Activated naive CD8-positive, alpha-beta T cell treated with anti-CD3 and anti-CD28 coated beads for 36 hours (primary cell): Measurements from ENCODE around the gene ZFP36. TPM values are rescaled to one million over a fixed set of nuclear protein-coding genes. Genes with fewer than 3 reads are reported as not detected.
A peak's percentile ranks its signal among the peaks of the same experiment; 100 is the strongest.
"Not testable (repeated sequence)": the region's sequence is repeated elsewhere in the genome, so short reads cannot be mapped to it uniquely, and the experiment has no call there.

Source experiments
- DNase-seq: peaks from one replicate; pipeline ENCODE4 v3.0.0; 2021
- H3K27ac Mint-ChIP-seq: one replicate; pipeline ENCODE4 v1.8.0; 2022; ENCODE audit warnings: mild to moderate bottlenecking, moderate library complexity, mixed read lengths
- H3K27me3 Mint-ChIP-seq: one replicate; pipeline ENCODE4 v1.8.0; 2022; ENCODE audit warnings: mild to moderate bottlenecking, mixed read lengths
- H3K36me3 Mint-ChIP-seq: one replicate; pipeline ENCODE4 v1.8.0; 2021; ENCODE audit warnings: mild to moderate bottlenecking, mixed read lengths
- H3K4me1 Mint-ChIP-seq: one replicate; pipeline ENCODE4 v1.8.0; 2021; ENCODE audit warnings: mixed read lengths
- H3K4me3 Mint-ChIP-seq: one replicate; pipeline ENCODE4 v1.8.0; 2022; ENCODE audit warnings: mild to moderate bottlenecking, moderate library complexity, mixed read lengths
- H3K9me3 Mint-ChIP-seq: one replicate; pipeline ENCODE4 v1.8.0; 2022; ENCODE audit warnings: mixed read lengths
- total RNA-seq, 2 experiments: library from RNA; stranded (reverse); gene quantifications; one replicate each; pipeline ENCODE4 v1.2.3, GENCODE V29; 2021

Gene ZFP36, protein sequence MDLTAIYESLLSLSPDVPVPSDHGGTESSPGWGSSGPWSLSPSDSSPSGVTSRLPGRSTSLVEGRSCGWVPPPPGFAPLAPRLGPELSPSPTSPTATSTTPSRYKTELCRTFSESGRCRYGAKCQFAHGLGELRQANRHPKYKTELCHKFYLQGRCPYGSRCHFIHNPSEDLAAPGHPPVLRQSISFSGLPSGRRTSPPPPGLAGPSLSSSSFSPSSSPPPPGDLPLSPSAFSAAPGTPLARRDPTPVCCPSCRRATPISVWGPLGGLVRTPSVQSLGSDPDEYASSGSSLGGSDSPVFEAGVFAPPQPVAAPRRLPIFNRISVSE
- total RNA-seq: 10 to 100 TPM; 15.5 to 15.6 TPM

GRCh38 chr19:39406656-39407409 is at the start of gene ZFP36:
TSS of gene ZFP36 (plus strand) at chr19:39406847. CDS start at chr19:39406905, 58 bp downstream.
- peak within 1 kb of the TSS; percentile 95 for H3K4me3 Mint-ChIP-seq
- H3K4me1 Mint-ChIP-seq: peaks cover 50% of the 10 kb centered on the region
- no peaks in the 10 kb centered on the region for H3K9me3 Mint-ChIP-seq
- peak; percentile 86 for DNase-seq
- H3K27me3 Mint-ChIP-seq: no peaks in the 10 kb centered on the region
- peak within 1 kb of the TSS; percentile 96 for H3K27ac Mint-ChIP-seq
- peaks cover 18% of the 10 kb centered on the region for H3K36me3 Mint-ChIP-seq

DNA sequence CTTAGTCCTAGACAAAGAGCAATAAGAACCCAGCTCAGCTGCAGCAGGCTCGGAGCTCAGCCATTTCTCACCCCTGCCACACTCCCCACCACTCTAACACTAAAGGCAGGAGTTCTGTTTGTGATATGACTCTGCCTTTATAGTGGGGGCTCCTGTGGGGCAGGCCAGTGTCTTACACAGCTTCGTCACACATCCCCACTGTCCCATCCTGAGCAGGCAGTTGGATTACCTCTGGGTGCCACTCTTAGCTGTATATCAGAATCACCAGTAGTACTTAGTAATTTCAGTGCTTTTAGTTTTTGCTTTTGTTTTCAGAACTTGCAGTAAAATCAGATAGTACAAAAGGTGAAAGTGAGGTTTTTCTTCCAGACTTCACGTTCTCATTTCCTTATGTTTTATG is 47.6 kb upstream of the ZFP36 start:
- H3K4me3 Mint-ChIP-seq: no peak overlapping the region
- H3K36me3 Mint-ChIP-seq: peaks cover 18% of the 10 kb centered on the region
- H3K9me3 Mint-ChIP-seq: no peaks in the 10 kb centered on the region
- no peak overlapping the region for H3K27ac Mint-ChIP-seq
- H3K4me1 Mint-ChIP-seq: peaks cover 2% of the 10 kb centered on the region
- no peaks in the 10 kb centered on the region for H3K27me3 Mint-ChIP-seq
- no peak for DNase-seq

DNA sequence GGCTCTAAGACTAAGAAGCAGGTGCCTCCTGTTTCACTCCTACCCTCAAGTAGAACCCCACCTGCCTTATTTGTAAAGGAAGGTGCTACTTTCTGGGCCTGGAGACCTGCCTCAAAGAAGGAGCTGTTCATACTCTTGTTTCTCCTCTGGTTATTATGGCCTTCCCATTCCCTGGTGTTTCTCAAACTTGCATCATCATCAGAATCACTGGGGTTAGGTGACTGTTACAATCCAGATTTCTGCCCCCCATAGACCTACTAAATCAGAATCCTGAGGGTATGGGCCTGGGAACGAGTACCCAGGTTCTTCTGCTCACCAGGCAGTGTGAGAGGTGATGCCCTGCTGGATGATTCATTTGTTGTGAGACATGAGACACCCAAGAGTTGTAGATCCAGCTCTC is 46.0 kb upstream of the ZFP36 start:
- Mint-ChIP-seq H3K27me3 (no peaks in the 10 kb centered on the region), H3K4me3 (no peak overlapping the region), H3K9me3 (no peaks in the 10 kb centered on the region), H3K4me1 (peaks cover 2% of the 10 kb centered on the region), H3K36me3 (peaks cover 16% of the 10 kb centered on the region), H3K27ac (no peak overlapping the region)
- DNase-seq: no peak

DNA sequence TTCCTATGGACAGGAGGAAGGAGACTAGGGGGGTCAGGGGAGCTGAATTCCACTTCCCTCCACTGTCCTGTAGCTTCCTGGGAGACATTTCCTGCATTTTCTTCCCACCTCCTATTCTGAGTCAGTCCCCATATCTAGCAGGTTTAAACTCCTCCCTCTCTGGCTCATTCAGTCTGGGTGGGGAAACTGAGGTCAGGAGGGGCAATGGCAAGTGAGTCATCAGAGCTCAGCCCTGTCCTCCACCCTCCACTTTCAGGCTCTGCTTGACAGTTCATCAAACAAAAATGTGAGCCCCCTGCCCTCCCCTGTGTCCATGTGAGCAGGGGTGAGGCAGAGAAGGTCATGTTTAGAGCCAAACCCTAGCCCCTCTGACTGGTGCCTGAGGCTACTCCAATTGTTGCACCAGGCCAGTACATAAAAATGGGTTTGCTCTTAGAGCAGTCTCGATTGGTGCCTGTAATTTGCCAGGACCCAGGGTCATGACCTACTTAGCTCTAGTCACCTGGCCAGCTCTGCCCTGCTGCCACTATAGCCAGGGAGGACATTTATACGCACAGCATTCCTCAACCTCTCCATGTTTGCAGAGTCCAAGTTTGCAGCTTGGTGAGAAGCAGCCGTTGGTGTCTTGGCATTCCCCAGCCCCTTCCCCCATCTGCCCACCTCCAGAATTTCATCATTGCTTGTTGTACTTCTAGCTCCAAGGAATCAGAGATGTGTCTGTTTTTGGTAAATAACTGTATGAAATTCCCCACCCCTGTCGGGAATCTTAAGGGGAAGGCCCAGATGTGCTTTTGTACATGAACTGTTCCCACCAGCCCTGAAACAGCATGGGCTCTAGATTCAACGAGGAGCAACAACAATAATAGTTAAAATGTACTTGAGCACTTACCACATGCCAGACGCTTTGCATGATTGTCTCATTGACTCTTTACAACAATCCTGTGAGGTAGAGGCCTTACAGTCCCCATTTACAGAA is 43.7 kb upstream of the ZFP36 start:
- Mint-ChIP-seq H3K4me1 (no peaks in the 10 kb centered on the region), H3K9me3 (no peaks in the 10 kb centered on the region), H3K27me3 (no peaks in the 10 kb centered on the region), H3K36me3 (peaks cover 5% of the 10 kb centered on the region), H3K27ac (no peak overlapping the region), H3K4me3 (no peak overlapping the region)
- DNase-seq: no peak

DNA sequence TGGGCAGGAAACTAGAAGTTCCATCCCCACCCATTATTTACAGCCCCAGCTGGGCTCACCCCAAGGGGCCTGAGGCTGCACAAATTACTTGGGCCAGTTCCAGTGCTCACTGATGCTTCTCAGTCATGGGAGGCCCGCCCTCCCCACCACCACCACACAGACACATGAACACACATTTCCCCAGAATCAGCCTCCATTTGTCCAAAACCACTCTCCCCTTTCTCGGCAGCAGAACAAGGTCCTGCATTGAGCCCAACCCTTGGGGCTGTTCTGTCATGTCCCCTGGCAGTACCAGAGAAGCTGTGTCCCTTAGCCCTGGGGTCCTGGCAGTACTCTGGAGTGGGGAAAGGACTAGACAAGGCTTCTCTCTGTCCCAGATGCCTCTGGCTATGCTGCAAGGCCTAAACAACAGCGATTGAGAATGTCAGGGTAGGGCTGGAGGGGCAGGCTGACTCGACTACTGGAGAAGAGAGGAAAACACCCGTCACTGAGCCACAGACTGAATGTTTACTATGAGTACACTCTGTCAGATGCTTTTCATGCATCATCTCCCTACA is 42.7 kb upstream of the ZFP36 start:
- no peak for DNase-seq
- no peaks in the 10 kb centered on the region for H3K27me3 Mint-ChIP-seq
- no peak overlapping the region for H3K27ac Mint-ChIP-seq
- no peak overlapping the region for H3K4me3 Mint-ChIP-seq
- no peaks in the 10 kb centered on the region for H3K4me1 Mint-ChIP-seq
- no peaks in the 10 kb centered on the region for H3K9me3 Mint-ChIP-seq
- peaks cover 5% of the 10 kb centered on the region for H3K36me3 Mint-ChIP-seq

DNA sequence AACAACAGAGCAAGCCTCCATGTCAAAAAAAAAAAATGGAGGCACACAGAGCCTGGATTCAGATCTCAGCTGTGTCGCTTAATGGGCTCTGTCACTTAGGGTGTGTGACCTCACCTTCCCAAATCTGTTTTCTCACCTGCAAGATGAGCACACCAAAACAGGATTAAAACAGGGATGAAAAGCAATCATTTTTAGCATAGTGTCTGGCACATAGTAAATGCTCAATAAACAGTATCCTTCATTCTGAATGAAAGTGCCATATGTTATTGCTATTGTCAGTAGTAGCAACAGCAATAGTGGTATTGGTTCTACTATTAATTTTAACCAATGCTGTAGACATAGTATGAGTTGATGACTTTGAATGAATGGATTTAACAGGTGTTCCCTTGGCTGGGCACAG is 41.1 kb upstream of the ZFP36 start:
- no peak overlapping the region for H3K4me3 Mint-ChIP-seq

DNA sequence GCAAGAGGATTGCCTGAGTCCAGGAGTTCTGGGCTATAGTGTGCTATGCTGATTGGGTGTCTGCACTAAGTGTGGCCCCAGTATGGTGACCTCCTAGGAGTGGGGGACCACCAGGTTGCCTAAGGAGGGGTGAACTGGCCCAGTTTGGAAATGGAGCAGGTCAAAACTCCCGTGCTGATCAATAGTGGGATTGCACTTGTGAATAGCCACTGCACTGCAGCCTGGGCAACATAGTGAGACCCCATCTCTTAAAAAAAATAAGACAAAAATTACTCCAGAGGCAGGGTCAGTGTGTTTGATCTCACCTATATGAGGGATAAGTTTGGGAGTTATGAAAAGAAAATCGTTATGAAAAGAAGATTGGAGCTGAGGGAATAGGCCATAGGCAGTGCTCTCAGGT is 37.4 kb upstream of the ZFP36 start:
- DNase-seq: no peak
- no peaks in the 10 kb centered on the region for H3K4me1 Mint-ChIP-seq
- no peak overlapping the region for H3K27ac Mint-ChIP-seq
- no peaks in the 10 kb centered on the region for H3K27me3 Mint-ChIP-seq
- no peak overlapping the region for H3K4me3 Mint-ChIP-seq
- H3K36me3 Mint-ChIP-seq: peaks cover 5% of the 10 kb centered on the region
- no peaks in the 10 kb centered on the region for H3K9me3 Mint-ChIP-seq

More for the DNA sequence above, 41.1 kb upstream of the ZFP36 start:
- no peaks in the 10 kb centered on the region for H3K9me3 Mint-ChIP-seq
- no peaks in the 10 kb centered on the region for H3K27me3 Mint-ChIP-seq
- H3K27ac Mint-ChIP-seq: no peak overlapping the region
- no peaks in the 10 kb centered on the region for H3K36me3 Mint-ChIP-seq
- H3K4me1 Mint-ChIP-seq: no peaks in the 10 kb centered on the region
- DNase-seq: no peak

DNA sequence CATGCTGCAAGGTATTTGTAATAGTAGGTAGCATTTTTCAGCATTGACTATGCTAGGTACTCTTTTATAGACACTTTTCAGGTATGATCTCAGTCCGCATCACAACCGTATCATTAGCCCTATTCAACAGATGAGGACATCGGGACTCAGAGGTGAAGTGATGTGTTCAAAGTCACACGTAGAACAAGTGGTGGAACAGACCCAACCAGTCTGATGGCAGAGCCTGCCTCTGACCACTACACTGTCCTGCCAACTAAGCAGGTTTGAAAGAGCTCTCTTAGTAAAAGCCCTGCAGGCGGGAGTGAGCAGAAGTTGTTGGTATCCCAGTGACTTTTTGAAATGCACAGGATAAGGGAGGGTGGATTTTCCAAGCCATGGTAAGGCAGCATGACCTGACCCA is 35.9 kb upstream of the ZFP36 start:
- Mint-ChIP-seq H3K9me3 (no peaks in the 10 kb centered on the region), H3K4me1 (no peaks in the 10 kb centered on the region), H3K27me3 (no peaks in the 10 kb centered on the region), H3K36me3 (peaks cover 6% of the 10 kb centered on the region), H3K4me3 (no peak overlapping the region), H3K27ac (no peak overlapping the region)
- no peak for DNase-seq

GRCh38 chr19:39372047-39372802 is 34.4 kb upstream of the ZFP36 start:
- no peaks in the 10 kb centered on the region for H3K4me1 Mint-ChIP-seq
- peaks cover 6% of the 10 kb centered on the region for H3K36me3 Mint-ChIP-seq
- H3K4me3 Mint-ChIP-seq: no peak overlapping the region
- no peaks in the 10 kb centered on the region for H3K9me3 Mint-ChIP-seq
- H3K27me3 Mint-ChIP-seq: no peaks in the 10 kb centered on the region
- no peak for DNase-seq
- H3K27ac Mint-ChIP-seq: peak overlapping the region; percentile 30

DNA sequence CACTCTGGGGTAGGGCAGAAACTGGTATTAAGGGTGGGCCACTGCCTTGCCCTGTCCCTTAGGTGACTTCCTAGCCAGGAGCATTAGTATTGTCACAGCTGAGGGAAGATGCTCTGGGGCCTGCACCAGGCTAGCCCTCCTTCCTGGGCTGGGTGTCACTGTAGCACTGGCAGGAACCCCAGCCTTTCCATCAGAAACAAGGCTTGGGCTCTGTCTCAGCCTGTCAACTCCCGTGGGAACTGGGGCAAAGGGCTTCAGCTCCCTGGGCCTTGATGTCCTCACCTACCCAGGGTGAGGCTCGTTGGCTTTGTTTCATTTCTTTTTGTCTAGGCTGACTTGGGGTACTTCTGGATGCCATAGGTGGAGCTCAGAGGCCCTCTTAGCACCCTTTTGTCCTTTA is 33.7 kb upstream of the ZFP36 start:
- Mint-ChIP-seq H3K27me3 (no peaks in the 10 kb centered on the region), H3K4me3 (no peak overlapping the region), H3K4me1 (no peaks in the 10 kb centered on the region), H3K27ac (no peak overlapping the region), H3K9me3 (no peaks in the 10 kb centered on the region), H3K36me3 (peaks cover 8% of the 10 kb centered on the region)
- no peak for DNase-seq

DNA sequence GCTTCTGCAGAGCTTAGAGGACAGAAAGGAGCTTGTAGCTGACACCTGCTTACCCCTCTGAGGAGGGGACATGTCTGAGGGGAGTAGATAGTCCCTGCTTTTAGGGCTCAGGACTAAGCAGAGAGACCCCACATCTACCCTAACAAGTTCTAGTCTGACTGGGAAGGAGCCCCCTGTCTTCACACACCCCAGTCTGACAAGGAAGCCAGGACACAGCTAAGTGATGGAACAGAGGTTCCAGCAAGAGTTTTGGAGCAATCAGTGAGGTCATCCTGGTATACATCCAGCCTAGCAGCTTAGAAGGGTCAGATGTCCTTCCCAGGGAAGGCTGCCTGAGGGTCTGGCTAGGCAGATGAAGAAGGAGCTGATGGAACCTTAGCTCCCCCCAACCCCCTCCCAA is 30.7 kb upstream of the ZFP36 start:
- Mint-ChIP-seq H3K36me3 (peaks cover 9% of the 10 kb centered on the region), H3K4me1 (no peaks in the 10 kb centered on the region), H3K4me3 (no peak overlapping the region), H3K27ac (no peak overlapping the region), H3K9me3 (no peaks in the 10 kb centered on the region), H3K27me3 (no peaks in the 10 kb centered on the region)
- no peak for DNase-seq

DNA sequence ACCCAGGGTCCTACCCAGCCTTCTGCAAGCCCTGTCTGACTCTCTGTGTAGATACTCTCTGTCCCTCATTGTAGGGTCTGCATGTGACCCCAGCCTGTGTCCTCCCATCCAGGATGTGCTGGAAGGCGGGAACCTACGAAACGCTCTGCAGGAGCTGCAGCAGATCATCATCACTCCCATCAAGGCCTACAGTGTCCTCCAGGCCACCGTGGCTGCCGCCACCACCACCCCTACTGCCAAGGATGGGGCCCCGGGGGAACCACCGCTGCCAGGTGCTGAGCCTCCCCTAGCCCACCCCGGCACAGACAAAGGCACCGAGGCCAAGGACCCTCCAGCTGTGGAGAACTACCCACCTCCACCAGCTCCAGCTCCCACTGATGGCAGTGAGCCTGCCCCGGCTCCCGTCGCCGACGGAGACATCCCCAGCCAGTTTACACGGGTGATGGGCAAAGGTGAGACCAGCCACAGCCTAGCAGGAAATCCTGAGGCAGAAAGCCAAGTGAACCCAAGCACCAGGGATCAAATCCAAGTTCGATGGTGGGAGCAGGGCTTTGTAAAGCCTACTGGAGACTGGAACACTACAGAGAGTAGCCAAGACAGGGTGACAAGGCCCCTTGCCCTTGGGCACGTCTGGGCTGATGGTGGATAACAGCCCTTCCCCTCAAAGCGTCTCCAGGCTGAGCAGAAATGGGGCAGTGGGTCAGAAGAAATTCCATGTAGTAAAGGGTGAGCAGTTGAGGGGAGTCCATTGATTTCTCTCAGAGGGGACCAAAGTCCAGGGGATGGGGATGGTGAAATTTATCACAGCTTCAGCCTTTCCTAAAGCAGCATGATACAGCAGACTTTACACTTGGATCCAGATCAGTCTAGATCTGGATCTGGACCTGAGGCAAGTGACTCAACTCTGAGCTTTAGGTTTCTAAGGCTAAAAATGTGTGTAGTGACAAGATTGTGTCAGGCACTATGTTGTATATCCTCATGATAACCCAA is 29.0 kb upstream of the ZFP36 start:
- no peak overlapping the region for H3K27ac Mint-ChIP-seq

GRCh38 chr19:39379366-39379765 is 27.3 kb upstream of the ZFP36 start:
- H3K27me3 Mint-ChIP-seq, DNase-seq, H3K27ac Mint-ChIP-seq, H3K9me3 Mint-ChIP-seq, H3K4me1 Mint-ChIP-seq, H3K4me3 Mint-ChIP-seq: not testable (repeated sequence)
- peaks cover 10% of the 10 kb centered on the region for H3K36me3 Mint-ChIP-seq

More for the DNA sequence above, 29.0 kb upstream of the ZFP36 start:
- Mint-ChIP-seq H3K27me3 (no peaks in the 10 kb centered on the region), H3K9me3 (no peaks in the 10 kb centered on the region), H3K4me3 (no peak overlapping the region), H3K36me3 (peaks cover 10% of the 10 kb centered on the region), H3K4me1 (no peaks in the 10 kb centered on the region)
- DNase-seq: no peak
